ENCODE data around the gene MAP1S.

Gene MAP1S

DNA sequence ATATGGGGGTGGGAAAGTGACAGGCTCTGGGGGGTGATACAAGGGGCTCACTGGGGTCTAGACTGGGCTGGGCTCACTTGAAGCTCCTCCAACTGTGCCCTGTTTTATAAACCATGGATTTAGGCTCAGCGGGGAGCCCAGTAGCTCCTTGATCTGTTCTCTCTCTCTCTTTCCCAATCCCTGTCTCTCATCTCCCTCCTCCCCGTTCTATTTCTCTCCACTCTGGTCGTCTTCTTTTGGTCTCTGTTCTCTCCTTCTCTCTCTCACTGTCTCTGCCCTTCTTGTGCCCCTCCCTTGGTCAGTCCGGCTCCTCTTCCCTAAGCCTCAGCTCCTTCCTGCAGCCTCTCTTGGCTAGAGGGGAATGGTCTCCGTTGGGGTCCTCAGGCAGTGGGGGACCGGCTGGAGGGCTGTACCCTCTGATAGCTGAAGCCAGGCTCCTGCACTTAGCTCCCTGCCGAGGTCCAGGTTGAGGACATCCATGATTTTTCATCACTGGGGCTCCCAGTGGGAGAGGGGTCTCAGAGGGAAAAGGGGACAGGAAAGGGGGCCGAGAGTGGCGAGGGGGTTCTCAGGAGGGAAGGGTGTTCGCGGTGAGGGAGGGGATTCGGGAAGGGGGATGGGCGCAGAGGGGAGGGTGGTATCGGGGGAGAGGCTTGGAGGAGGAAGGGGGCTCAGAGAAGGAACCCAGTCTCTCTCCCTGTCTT, 39.6 kb upstream of the MAP1S start:
- no peak overlapping the region for H3K4me2 ChIP-seq (ENCODE audit: low read depth, low read length)
- H3K4me1 ChIP-seq (ENCODE audit: low read length) = no peaks in the 10 kb centered on the region
- H3K27ac ChIP-seq (ENCODE audit: low read length) = no peak overlapping the region
- H3K9me2 ChIP-seq (replicated peaks; ENCODE audit: insufficient read depth, low read length) = no peaks in the 10 kb centered on the region
- no peaks in the 10 kb centered on the region for H3F3A ChIP-seq (ENCODE audit: insufficient read depth, low read length)
- H3K36me3 ChIP-seq (replicated peaks; ENCODE audit: insufficient read depth, low read length) = no peaks in the 10 kb centered on the region
- H4K20me1 ChIP-seq (ENCODE audit: insufficient read depth, low read length) = no peaks in the 10 kb centered on the region
- DNase-seq = no peak
- peaks cover 60% of the 10 kb centered on the region for H3K27me3 ChIP-seq (replicated peaks; ENCODE audit: insufficient read depth, low read length)
- no peak overlapping the region for H3K9ac ChIP-seq (ENCODE audit: low read length)
- H3K9me3 ChIP-seq (replicated peaks; ENCODE audit: insufficient read depth, low read length) = no peaks in the 10 kb centered on the region
- H3K4me3 ChIP-seq (ENCODE audit: low read length) = no peak overlapping the region
- no peak for TF ChIP-seq EZH2 (optimal IDR thresholded peaks at IDR 0.05; ENCODE audit: low read depth, low read length)
- TF ChIP-seq, protein P1, sequence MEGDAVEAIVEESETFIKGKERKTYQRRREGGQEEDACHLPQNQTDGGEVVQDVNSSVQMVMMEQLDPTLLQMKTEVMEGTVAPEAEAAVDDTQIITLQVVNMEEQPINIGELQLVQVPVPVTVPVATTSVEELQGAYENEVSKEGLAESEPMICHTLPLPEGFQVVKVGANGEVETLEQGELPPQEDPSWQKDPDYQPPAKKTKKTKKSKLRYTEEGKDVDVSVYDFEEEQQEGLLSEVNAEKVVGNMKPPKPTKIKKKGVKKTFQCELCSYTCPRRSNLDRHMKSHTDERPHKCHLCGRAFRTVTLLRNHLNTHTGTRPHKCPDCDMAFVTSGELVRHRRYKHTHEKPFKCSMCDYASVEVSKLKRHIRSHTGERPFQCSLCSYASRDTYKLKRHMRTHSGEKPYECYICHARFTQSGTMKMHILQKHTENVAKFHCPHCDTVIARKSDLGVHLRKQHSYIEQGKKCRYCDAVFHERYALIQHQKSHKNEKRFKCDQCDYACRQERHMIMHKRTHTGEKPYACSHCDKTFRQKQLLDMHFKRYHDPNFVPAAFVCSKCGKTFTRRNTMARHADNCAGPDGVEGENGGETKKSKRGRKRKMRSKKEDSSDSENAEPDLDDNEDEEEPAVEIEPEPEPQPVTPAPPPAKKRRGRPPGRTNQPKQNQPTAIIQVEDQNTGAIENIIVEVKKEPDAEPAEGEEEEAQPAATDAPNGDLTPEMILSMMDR (IDR thresholded peaks at IDR 0.05; ENCODE audit: low read length) = no peak
- no peaks in the 10 kb centered on the region for H3K79me2 ChIP-seq (ENCODE audit: low read length)
- no peak overlapping the region for H2AFZ ChIP-seq (ENCODE audit: low read length)

DNA sequence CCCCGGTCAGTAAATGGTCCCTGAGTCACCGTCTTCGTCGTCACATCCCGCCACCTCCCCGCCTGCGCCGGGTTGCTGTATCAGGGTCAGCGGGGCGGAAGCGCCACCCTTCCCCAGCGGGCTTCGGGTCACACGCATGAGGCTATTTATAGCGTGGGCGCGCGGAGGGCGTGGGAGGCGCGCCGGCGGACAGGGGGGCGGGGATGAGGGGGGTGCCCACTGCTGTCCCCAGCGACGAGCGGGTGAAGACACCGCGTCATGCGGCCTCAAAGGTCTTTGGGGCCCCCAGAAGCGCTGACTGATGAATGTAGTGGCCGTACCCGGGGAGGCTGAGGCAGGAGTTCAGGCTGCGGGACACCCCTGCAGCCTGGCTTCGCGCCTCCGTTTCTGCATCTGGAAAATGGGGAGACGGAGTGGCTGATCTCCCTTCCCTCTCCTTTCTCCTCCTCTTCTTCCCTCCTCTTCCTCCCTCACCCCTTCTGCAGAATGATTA, 39.0 kb upstream of the MAP1S start:
- H3K4me2 ChIP-seq (ENCODE audit: low read depth, low read length) = no peak overlapping the region
- peaks cover 61% of the 10 kb centered on the region for H3K27me3 ChIP-seq (replicated peaks; ENCODE audit: insufficient read depth, low read length)

DNA sequence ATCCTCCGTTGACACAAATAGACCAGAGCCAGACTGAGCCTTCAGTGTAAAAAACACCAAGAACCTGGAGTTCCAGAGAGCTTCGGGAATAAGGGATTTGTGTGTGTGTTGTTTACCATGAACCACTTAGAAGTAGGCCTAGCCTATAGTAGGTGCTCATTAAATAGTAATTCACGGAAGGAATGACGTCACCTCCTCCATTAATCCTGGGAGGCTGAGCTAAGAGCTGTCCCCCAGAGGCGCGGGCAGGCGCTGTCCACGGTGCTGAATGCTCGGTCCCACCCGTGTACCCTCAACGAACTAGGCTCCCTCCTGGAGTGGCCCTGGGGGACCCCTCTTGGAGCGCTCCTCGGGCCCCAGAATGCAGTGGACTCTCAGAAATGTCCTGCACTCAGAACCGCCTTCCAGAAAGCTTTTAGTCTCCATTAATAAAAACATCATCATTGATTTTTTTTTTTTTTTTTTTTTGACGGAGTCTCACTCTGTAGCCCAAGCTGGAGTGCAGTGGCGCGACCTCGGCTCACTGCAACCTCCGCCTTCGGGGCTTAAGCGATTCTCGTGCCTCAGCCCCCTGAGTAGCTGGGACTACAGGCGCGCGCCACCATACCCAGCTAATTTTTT, 37.7 kb upstream of the MAP1S start:
- no peak overlapping the region for H3K27ac ChIP-seq (ENCODE audit: low read length)
- H3K4me1 ChIP-seq (ENCODE audit: low read length) = no peaks in the 10 kb centered on the region
- no peaks in the 10 kb centered on the region for H3F3A ChIP-seq (ENCODE audit: insufficient read depth, low read length)
- no peaks in the 10 kb centered on the region for H3K79me2 ChIP-seq (ENCODE audit: low read length)
- TF ChIP-seq, protein P1 (IDR thresholded peaks at IDR 0.05; ENCODE audit: low read length) = no peak
- TF ChIP-seq EZH2phosphoT487 (IDR thresholded peaks at IDR 0.05; ENCODE audit: low read length) = no peak
- TF ChIP-seq EZH2 (optimal IDR thresholded peaks at IDR 0.05; ENCODE audit: low read depth, low read length) = no peak
- peaks cover 62% of the 10 kb centered on the region for H3K27me3 ChIP-seq (replicated peaks; ENCODE audit: insufficient read depth, low read length)
- no peak overlapping the region for H3K4me3 ChIP-seq (ENCODE audit: low read length)
- no peaks in the 10 kb centered on the region for H4K20me1 ChIP-seq (ENCODE audit: insufficient read depth, low read length)
- no peaks in the 10 kb centered on the region for H3K36me3 ChIP-seq (replicated peaks; ENCODE audit: insufficient read depth, low read length)
- H3K4me2 ChIP-seq (ENCODE audit: low read depth, low read length) = no peak overlapping the region
- no peak overlapping the region for H2AFZ ChIP-seq (ENCODE audit: low read length)
- peak; percentile 41 for DNase-seq
- H3K9me3 ChIP-seq (replicated peaks; ENCODE audit: insufficient read depth, low read length) = no peaks in the 10 kb centered on the region
- H3K9me2 ChIP-seq (replicated peaks; ENCODE audit: insufficient read depth, low read length) = no peaks in the 10 kb centered on the region
- no peak overlapping the region for H3K9ac ChIP-seq (ENCODE audit: low read length)

More for the DNA sequence above, 39.0 kb upstream of the MAP1S start:
- H2AFZ ChIP-seq (ENCODE audit: low read length) = no peak overlapping the region
- H3K27ac ChIP-seq (ENCODE audit: low read length) = no peak overlapping the region
- no peak overlapping the region for H3K9ac ChIP-seq (ENCODE audit: low read length)
- no peaks in the 10 kb centered on the region for H3K36me3 ChIP-seq (replicated peaks; ENCODE audit: insufficient read depth, low read length)
- no peaks in the 10 kb centered on the region for H4K20me1 ChIP-seq (ENCODE audit: insufficient read depth, low read length)
- no peaks in the 10 kb centered on the region for H3K9me2 ChIP-seq (replicated peaks; ENCODE audit: insufficient read depth, low read length)
- H3K9me3 ChIP-seq (replicated peaks; ENCODE audit: insufficient read depth, low read length) = no peaks in the 10 kb centered on the region
- no peaks in the 10 kb centered on the region for H3F3A ChIP-seq (ENCODE audit: insufficient read depth, low read length)
- H3K4me3 ChIP-seq (ENCODE audit: low read length) = no peak overlapping the region
- no peaks in the 10 kb centered on the region for H3K4me1 ChIP-seq (ENCODE audit: low read length)
- TF ChIP-seq EZH2phosphoT487 (IDR thresholded peaks at IDR 0.05; ENCODE audit: low read length) = no peak
- TF ChIP-seq, protein P1 (IDR thresholded peaks at IDR 0.05; ENCODE audit: low read length) = no peak
- TF ChIP-seq EZH2 (optimal IDR thresholded peaks at IDR 0.05; ENCODE audit: low read depth, low read length) = no peak
- DNase-seq = no peak
- no peaks in the 10 kb centered on the region for H3K79me2 ChIP-seq (ENCODE audit: low read length)
